NT2/D1 (cell line): ENCODE measurements around the gene RMND1.

Experiments
- DNase-seq: peaks from one replicate; pipeline ENCODE4 v3.0.0-alpha.2; 2011; ENCODE audit warnings: low read depth, low spot score
- H3K27me3 ChIP-seq: 2 replicates; pipeline ENCODE4 v1.6.0; 2011; ENCODE audit warnings: mild to moderate bottlenecking; ENCODE audit not compliant: insufficient read length, insufficient read depth
- H3K36me3 ChIP-seq: 2 replicates; pipeline ENCODE4 v1.6.1; 2011; ENCODE audit warnings: mild to moderate bottlenecking, low read length, mixed read lengths; ENCODE audit not compliant: insufficient read depth, insufficient read length
- H3K4me1 ChIP-seq: 2 replicates; pipeline ENCODE4 v1.5.1; 2011; ENCODE audit not compliant: insufficient read depth, insufficient read length
- H3K4me3 ChIP-seq: 2 replicates; pipeline ENCODE4 v1.5.1; 2011; ENCODE audit warnings: low read depth; ENCODE audit not compliant: insufficient read length
- H3K9ac ChIP-seq: 2 replicates; pipeline ENCODE4 v1.6.0; 2011; ENCODE audit warnings: low read depth; ENCODE audit not compliant: insufficient read length
- H3K9me3 ChIP-seq: 2 replicates; pipeline ENCODE4 v1.5.1; 2011; ENCODE audit warnings: mild to moderate bottlenecking, low read length; ENCODE audit not compliant: insufficient read depth
- SUZ12 ChIP-seq: IDR thresholded peaks from 2 replicates; pipeline ENCODE4 v1.6.1; 2011; ENCODE audit not compliant: insufficient read length, insufficient read depth; ENCODE audit errors: extremely low read depth
- YY1 ChIP-seq: IDR thresholded peaks from 2 replicates; pipeline ENCODE4 v1.6.1; 2011; ENCODE audit not compliant: insufficient read length, insufficient read depth
- ZNF274 ChIP-seq: IDR thresholded peaks from 2 replicates; pipeline ENCODE4 v1.6.1; 2011; ENCODE audit warnings: mild to moderate bottlenecking, low read depth, low read length

Gene RMND1

DNA sequence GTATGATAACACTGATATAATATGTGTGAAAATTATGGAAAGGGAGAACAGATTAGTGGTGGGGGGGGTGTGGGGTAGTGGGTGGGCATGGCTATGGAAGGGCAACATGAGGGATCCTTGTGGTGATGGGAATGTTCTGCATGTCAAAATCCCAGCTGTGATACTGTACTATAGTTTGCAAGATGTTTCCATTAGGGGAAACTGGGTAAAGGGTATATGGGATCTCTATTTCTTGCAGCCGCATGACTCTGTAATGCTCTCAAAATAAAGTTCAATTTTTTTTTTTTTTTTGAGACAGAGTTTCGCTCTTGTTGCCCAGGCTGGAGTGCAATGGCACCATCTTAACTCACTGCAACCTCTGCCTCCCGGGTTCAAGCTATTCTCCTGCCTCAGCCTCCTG is 74.8 kb downstream of the RMND1 start:
- Histone ChIP-seq H3K27me3 (no peaks in the 10 kb centered on the region), H3K9ac (no peak overlapping the region), H3K36me3 (peaks cover 9% of the 10 kb centered on the region), H3K9me3 (no peaks in the 10 kb centered on the region), H3K4me1 (no peaks in the 10 kb centered on the region), H3K4me3 (no peak overlapping the region)
- TF ChIP-seq YY1, result no peak
- no peak for TF ChIP-seq ZNF274
- no peak for TF ChIP-seq SUZ12
- DNase-seq, result no peak

DNA sequence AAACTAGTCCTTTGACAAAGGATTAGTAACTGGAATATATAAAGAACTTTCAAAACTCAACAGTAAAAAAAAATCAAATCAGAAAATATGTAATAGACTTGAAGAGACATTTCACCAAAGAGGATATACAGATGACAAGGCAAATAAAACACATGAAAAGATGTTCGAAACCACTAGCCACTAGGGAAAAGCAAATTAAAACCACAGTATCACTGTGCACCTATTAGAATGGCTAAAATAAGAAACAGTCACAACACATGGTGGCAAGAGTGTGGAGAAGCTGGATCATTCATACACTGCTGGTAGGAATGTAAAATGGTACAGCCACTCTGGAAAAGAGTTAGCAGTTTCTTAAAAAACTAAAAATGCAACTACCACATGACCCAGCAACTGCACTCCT is 75.5 kb downstream of the RMND1 start:
- peaks cover 16% of the 10 kb centered on the region for H3K36me3 ChIP-seq
- H3K4me3 ChIP-seq, result no peak overlapping the region
- no peak overlapping the region for H3K9ac ChIP-seq
- TF ChIP-seq SUZ12 (no peak), YY1 (no peak), ZNF274 (no peak)
- no peak for DNase-seq
- no peaks in the 10 kb centered on the region for H3K9me3 ChIP-seq
- no peaks in the 10 kb centered on the region for H3K4me1 ChIP-seq
- H3K27me3 ChIP-seq, result no peaks in the 10 kb centered on the region

DNA sequence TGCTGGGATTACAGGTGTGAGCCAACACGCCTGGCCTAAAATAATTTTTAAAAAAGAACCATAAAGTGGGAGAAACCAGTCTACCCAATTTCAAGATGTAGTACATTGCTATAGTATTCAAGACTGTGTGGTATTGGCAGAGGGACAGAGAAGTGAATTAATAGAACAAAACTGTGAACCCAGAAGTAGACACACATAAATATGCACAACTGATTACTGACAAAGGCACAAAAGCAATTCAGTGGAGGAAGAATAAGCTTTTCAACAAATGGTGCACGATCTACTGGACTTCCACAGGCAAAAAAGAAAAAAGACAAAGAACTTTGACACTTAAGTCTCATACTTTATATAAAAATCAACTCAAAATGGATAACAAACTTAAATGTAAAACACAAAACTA is 76.1 kb downstream of the RMND1 start:
- H3K4me1 ChIP-seq, result no peaks in the 10 kb centered on the region
- H3K9ac ChIP-seq, result no peak overlapping the region
- TF ChIP-seq ZNF274, result no peak
- TF ChIP-seq YY1, result no peak
- TF ChIP-seq SUZ12, result no peak

DNA sequence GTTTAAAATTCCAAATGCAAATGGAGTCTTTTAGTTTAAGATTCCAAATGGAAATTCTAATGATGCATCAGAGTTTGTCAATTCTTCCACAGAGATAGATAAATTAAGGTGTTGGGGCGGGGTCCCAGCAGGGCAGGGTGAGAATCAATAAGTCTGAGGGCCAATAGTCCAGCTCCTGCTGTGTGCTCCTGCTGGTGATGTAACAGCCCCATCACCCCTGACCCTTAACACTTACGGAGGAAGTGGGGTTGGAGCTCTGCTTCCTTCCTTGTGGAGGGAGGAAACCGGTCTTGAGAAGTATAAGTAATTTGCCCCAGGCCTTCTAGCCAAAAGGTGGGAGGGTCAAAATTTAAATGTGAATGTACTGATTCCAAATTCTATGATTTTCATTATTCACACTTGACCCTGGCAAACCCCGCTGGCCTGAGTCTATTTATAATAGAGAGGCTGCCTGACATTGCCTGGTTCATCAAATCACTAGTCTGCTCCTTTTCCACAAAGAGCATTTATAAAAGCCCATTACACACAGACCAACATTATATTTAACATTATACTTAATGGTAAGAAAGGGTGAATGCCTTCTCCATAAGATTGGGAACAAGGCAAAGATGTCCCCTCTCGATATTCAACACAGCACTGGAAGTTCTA is 77.8 kb downstream of the RMND1 start:
- TF ChIP-seq ZNF274 (no peak), YY1 (no peak), SUZ12 (no peak)
- Histone ChIP-seq H3K4me1 (no peaks in the 10 kb centered on the region), H3K27me3 (no peaks in the 10 kb centered on the region), H3K4me3 (no peak overlapping the region), H3K36me3 (peaks cover 30% of the 10 kb centered on the region), H3K9me3 (no peaks in the 10 kb centered on the region), H3K9ac (no peak overlapping the region)
- DNase-seq, result no peak

More for the DNA sequence above, 76.1 kb downstream of the RMND1 start:
- Histone ChIP-seq H3K4me3 (no peak overlapping the region), H3K36me3 (peaks cover 22% of the 10 kb centered on the region), H3K27me3 (no peaks in the 10 kb centered on the region), H3K9me3 (no peaks in the 10 kb centered on the region)
- no peak for DNase-seq

DNA sequence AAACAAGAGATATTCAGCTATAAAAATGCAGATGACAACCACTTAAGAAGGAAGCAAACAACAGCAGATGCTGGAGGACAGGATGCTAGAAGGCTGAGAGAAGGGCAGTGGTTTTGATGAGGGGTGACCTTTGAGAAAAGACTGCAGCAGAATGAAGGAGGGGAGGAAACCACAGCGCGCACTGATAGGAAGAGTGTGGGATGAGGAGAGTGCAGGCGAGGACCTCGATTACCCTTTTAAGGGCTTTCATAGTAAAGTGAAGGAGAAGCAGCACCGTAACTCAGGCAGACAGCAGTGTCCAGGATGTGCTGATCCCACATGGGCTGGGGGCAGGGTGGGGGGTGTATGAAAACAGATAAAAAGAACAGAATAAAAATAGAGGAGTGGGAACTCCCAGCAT is 79.8 kb downstream of the RMND1 start:
- TF ChIP-seq ZNF274 (no peak), YY1 (no peak), SUZ12 (no peak)

DNA sequence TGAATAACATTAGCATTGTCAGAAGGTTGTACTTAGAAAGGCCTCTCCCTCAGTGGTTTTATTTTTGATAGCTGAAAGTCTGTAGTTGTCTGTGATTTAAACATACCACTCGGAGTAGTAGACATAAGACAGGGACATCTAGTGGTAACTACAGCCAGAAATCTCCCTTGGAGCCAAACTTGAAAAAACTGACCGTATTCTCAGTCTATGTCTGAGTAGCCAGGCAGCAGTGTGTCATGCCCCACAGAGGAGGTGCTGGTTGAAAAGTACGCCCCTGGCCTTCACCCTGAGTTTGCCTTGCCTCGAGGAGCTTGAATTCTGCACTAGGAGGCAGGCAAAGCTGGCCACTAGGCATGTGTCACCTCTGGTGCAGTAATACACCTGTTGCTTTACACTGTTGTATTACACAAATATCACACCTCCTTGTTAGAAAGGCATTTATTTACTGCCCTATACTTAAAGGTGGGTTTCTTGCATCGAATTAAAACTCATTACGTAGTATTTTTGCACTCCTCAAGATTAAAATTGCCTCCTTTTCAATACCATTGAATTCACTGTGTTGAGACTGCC is 81.3 kb downstream of the RMND1 start:
- Histone ChIP-seq H3K4me3 (no peak overlapping the region), H3K4me1 (no peaks in the 10 kb centered on the region), H3K9ac (no peak overlapping the region), H3K36me3 (peaks cover 45% of the 10 kb centered on the region), H3K9me3 (no peaks in the 10 kb centered on the region), H3K27me3 (no peaks in the 10 kb centered on the region)
- DNase-seq, result no peak
- TF ChIP-seq YY1, result no peak
- TF ChIP-seq ZNF274, result no peak
- TF ChIP-seq SUZ12, result no peak

More for the DNA sequence above, 79.8 kb downstream of the RMND1 start:
- Histone ChIP-seq H3K4me3 (no peak overlapping the region), H3K9ac (no peak overlapping the region), H3K9me3 (no peaks in the 10 kb centered on the region), H3K27me3 (no peaks in the 10 kb centered on the region), H3K36me3 (peaks cover 33% of the 10 kb centered on the region), H3K4me1 (no peaks in the 10 kb centered on the region)
- DNase-seq, result no peak

DNA sequence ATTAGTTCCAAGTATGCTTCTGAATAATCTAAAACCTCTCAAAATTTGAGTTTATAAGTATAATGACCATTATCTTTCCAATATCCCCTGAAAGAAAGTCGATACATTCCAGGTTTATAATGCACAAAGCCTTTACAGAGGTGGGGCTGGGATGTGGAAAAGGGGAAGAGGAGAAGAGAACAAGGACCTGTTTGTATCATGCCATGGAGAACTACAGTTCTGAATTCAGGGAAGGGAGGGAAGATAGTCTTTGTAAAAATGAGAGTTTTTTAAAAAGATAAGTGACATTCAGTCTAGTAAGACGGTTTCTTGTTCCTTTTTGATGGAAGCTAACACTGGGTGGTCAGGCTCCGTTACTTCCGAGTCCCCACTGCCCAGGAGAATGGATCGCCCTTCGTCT is 86.7 kb downstream of the RMND1 start:
- no peak for DNase-seq
- no peak overlapping the region for H3K9ac ChIP-seq
- H3K4me3 ChIP-seq, result no peak overlapping the region
- TF ChIP-seq ZNF274 (no peak), SUZ12 (no peak), YY1 (no peak)
- H3K4me1 ChIP-seq, result no peaks in the 10 kb centered on the region
- H3K36me3 ChIP-seq, result peaks cover 36% of the 10 kb centered on the region
- H3K27me3 ChIP-seq, result no peaks in the 10 kb centered on the region
- H3K9me3 ChIP-seq, result no peaks in the 10 kb centered on the region

DNA sequence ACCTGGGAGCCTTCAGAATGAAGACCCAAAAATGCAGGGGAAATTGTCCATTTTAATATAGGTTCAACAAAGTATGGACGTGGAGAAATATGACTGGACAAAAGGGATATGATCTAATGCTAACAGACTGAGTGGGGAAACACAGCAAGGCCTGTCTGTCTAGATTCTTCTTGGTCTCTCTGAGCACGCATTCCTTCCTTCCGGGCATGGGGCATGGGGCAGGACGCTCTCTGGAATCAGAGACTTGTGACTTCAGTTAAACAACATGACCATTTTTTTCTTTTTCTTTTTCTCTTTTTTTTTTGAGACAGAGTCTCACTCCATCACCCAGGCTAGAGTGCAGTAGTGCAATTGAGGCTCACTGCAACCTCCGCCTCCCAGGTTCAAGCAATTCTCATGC is 92.4 kb downstream of the RMND1 start:
- H3K9me3 ChIP-seq, result no peaks in the 10 kb centered on the region
- DNase-seq, result no peak
- no peaks in the 10 kb centered on the region for H3K4me1 ChIP-seq
- no peaks in the 10 kb centered on the region for H3K27me3 ChIP-seq
- H3K9ac ChIP-seq, result no peak overlapping the region
- H3K36me3 ChIP-seq, result peaks cover 22% of the 10 kb centered on the region
- no peak overlapping the region for H3K4me3 ChIP-seq
- TF ChIP-seq SUZ12, result no peak
- TF ChIP-seq YY1, result no peak
- no peak for TF ChIP-seq ZNF274
